Activated CD8-positive, alpha-beta memory T cell treated with anti-CD3 and anti-CD28 coated beads for 4 hours (primary cell): ENCODE data around the gene MGRN1.

Source experiments
- DNase-seq, 2 donors: peaks; one replicate each; pipeline ENCODE4 v3.0.0-alpha.2; 2020; ENCODE audit warnings: low read depth in 2 of 2

Gene MGRN1

DNA sequence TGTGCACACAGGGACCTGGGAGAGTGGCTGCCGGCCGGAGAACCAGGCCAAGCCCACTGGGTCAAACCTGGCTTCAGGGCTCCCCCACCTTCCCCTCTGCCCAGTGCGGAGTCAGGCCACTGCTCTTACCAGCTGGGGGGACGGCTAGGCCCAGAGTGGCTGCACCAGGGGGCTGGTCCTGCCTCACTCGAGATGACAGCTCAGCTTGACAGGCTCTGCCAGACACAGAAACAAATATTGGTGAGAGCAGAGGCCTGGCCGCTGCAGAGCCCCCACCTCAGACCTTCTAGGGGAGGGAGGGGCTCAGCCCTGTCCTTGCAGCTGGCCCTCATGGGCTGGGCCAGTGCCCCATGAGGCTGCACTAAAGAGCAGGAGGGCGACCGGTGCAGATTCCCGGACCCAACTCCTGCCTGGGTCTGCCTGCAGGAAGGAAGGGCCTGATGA, 73.2 kb downstream of the MGRN1 start:
- no peak for DNase-seq

DNA sequence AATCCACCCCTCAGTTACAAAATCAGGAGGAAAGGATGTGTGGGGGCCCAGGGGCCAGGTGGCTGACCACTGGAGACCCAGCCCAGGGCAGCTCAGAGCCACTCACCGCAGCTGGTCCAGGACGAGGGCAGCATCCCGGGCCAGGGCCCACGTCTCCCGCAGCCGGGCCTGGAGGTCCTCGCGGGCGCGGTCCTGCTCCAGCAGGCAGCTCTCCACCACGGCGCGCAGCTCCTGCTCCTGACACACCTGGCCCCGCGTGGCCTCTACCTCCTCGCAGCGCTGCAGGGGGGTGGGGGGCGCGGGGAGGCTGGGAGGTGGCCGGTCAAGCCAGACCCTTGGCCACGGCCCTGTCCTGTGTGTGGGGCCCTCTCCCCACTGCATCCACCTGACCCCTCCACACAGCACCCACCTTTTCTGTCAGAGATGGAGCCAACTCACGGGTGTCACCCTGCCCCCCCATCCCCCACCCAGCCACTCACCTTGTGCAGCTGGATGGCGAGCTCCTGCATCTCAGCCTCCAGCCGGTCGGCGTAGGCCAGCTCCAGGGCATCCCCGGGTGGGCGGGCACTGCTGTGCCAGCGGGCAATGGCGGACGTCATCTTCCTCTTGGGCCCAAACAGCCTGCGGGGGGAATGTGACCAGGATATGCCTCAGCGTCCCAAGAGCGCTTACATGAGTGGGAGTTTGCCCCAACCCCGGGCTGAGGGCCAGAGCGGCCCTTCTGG, 73.9 kb downstream of the MGRN1 start:
- no peak for DNase-seq

DNA sequence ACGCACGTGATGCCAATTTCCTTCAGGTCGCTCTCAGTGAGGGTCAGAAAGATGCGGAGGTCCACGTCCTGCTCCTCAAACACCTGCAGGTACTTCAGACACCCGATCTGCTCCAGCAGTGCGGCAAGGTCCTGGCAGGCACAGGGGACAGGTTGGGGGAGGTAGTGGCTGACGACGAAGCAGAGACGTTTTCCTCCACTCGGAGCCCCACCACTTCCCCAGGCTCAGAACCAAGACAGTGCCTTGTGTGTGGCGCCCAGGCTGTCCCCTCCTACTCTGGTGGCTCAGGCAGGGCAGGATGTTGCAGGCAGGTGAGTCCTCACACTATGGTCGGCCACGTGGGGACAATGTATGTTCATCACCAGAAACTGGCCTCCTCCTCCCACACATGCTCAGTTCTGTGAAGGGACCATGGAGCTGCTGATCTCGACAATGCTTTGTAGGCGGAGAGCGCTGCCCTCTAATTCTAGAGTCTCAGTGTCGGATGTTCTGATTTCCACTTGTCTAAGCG, 74.5 kb downstream of the MGRN1 start:
- no peak for DNase-seq

DNA sequence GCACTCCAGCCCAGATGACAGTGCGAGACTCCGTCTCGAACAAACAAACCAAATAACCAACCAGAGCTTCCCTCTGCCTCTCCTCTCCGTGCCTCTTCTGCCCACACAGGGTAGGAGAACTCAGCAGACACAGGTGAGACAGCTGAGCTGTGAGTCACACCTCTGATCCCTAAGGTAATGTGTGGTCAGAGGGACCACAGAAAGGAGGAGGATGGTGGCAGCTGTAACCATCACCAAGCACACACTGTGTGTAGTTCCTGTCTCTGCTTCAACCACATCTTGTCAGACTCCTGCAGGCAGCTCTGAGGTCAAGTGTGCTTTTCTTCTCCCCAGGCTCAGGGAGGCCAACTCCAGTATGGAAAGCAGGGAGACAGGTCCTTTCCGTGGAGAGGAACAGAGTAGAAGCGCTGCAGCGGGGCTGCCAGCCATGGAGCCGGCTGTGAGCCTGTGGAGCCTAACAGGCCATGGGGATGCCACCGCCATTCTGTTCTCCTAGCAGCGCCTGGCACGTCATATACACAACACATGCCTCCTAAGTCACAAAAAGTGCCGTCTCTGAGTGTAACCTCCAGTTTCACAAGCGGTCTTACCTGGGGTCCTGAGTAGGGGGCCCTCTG, 75.9 kb downstream of the MGRN1 start:
- DNase-seq, result no peak

DNA sequence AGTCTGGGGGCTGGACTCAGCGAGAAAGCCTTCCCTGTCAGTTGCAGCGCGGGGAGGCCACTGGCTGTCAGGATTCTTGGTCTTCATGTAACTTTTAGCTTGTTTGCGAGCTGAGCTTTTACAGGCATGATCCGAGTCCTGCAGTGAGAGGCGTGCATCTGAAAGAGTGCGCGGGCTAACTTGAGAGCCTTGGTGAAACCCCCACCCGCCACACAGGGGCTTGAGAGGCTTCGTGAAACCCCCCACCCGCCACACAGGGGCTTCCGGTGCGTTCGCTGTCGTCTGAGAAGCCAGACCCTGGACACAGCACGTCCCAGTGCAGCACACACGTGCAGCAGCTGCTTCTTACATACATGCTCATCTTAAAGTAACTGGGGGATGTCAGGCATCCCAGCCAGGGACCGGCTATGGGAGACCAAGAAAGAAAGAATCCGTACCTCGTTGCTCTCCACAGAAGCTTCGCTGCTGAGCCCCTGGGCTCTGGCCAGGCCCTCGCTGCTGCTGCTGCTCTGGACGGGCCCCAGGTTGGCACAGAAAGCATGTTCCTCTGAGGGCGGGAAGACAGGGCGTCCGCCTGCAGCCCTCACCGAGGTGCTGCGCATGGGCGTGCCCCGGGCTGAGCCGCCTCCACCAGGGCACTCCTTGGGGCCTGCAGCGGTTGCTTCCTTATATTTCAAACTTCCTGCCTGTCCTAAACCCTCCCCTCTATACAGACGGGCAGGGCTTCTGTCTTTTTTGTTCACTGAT, 76.5 kb downstream of the MGRN1 start:
- DNase-seq, result no peak

DNA sequence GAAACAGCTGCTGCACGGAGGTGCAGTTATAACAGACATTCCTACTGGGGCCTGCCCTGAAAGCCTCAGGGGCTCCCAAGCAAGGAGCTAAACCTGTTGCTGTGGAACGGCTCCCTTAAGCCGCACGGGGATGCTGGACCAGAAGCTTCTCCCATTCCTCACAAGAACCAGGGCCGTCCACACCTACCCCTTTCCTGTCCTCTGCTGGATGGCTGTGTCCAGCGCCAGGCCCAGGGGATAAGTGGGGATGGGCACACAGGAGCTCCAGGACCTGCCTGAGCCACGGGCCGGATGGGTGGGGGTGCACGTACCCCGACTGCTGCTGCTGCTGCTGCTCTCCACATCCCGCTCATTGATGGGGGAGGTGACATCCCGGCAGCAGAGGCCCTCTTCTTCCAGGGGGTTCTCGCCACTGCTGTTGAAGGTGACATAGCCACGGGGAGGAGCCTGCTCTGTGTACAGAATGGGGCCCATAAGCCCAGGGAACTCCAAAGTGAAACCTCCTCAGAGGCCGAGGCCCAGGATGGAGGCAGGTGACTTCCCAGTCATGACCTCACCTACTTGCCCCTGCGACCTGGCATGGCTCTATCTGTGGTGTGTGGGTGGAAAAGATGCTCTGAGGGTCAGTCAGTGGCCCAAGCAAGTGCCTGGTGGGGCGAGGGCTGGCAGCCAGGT, 77.3 kb downstream of the MGRN1 start:
- no peak for DNase-seq

DNA sequence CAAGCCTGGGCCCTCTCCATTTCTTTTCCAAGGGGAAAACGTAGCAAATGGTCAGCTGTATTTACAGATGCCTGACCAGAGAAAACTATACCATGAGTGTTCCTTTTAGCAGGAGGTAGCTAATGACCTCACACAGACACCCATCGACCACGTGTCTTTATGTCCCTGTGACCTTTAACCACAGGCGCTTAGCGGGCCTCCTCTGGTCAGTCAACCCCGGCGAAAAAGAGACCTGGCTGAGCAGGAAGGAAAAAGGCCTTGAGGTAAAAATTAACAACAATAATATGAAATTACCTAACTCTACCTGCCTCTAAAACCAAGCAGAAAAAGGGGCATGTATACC, 77.8 kb downstream of the MGRN1 start:
- DNase-seq, result no peak

DNA sequence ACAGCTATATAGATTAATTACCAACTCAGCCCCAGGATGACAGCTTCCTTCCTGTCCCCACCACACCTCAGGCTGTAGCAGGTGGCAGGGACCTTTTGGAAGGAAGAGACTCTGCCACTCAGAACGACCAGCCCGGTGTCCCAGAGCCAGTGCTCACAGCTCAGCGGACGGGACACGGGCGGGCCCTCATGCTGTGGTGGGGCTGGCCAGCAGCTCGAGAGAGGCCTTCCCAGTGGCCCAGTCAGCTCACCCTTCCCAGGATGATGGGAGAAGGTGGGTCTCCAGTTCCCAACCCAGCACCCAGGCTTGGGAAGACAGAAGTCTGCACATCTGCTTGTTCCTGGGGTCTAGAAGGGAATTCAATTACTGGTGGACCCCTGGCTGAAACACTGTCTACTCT, 79.3 kb downstream of the MGRN1 start:
- DNase-seq, result no peak

DNA sequence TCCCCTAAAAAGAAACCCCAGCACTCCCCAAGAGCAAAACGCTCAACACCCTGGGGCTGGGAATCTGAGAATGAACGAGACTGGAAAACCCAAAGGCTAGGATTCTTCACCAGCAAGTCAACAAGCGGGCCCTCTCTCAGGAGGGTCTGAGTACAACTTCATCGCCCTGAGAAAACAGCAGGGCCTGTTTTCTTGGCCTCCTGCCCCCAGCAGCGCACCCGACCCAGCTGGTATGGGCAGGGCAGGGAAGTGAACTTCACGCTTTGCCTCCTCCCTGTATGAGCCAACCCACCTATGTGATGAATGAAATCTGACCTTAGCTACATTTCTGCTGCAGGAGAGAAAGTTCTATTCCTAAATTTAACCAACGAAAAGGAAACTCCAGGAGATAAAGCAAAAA, 79.9 kb downstream of the MGRN1 start:
- DNase-seq, result no peak

DNA sequence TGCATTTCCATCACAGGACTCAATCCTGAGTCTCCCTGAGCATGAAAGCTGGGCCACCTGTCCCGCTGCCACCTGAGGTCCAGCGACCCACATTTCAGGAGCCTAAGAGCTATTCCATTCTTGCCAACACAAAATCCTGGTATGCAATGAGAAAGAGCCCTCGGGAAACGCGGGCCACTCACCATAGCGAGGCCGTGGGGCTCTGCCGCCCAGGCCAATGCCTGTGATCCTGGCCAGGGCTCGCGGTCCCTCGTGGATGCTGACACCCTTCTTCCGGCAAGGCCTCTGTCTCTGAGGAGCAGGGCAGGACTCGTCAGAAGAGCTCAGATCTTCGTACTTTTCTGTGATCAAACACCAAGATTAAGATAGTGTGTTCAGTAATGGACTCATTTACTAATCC, 80.3 kb downstream of the MGRN1 start:
- no peak for DNase-seq

DNA sequence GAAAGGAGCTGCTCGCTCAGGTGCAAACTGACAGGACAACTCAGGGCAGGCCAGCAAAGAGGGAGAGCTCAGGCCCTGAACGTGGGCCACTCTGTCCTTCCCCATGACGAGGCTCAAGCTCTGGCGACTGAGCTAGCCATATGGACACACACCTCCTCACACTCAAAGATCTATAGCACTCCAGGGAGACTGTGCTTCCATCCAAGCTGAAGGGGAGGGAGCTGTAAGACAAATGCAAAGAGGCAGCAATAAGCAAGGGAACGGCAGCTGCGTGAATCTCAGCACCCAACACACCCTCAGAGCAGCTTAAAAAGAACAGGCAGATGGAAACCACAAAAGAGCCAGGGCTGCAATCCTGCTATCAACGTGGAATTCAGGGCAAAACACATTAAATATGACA, 82.2 kb downstream of the MGRN1 start:
- DNase-seq, result no peak

DNA sequence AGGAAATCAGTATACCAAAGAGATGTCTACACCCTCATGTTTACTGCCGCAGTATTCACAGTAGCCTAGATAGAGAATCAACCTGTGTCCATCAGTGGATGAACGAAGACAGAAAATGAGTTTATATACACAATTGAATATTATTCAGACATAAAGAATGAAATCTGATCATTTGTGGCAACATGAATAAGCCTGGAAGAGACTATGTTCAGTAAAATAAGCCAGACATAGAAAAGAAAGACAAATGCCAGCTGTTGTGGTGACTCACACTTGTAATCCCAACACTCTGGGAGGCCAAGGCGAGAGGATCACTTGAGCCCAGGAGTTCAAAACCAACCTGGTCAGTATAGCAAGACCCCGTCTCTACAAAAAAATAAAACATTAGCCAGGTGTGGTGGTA, 84.9 kb downstream of the MGRN1 start:
- no peak for DNase-seq

DNA sequence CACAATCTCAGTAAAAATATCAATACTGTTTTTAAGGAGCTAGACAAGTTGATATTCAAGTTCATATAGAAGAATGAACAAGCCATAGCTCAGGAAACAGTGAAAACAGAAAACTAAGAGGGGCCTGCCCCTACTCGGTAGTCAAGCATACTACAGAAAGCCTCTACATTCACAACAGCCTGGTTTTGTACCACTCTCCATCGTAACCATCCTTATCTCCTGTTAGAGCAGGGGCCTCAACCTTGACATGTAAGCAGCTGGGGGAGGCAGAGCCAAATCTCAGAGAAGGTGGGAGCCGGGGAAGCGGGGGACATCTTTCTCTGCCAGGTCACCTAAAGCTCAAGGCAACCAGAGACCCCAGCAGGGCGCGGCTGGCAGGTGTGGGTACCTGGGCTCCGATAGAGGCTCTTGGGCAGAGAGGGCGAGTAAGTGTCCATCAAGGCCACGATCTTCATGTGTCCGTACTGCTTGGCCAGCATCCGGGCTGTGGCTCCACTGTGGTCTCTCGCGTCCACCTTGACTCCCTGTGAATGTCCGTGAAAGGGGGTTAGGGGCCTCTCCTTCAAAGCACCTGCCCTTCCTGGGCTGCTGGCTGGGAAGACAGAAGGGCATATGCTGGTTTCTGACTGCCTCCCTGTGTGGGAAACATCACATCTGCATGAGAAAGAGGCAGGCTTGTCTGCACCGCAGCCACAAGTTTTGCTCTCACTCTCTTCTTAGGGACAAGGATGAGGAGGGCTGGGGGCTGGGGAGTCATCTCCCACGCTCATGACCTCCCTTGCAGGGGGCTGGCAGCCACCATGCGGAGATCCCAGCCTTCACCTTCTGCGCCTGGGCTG, 89.3 kb downstream of the MGRN1 start:
- DNase-seq, result no peak

DNA sequence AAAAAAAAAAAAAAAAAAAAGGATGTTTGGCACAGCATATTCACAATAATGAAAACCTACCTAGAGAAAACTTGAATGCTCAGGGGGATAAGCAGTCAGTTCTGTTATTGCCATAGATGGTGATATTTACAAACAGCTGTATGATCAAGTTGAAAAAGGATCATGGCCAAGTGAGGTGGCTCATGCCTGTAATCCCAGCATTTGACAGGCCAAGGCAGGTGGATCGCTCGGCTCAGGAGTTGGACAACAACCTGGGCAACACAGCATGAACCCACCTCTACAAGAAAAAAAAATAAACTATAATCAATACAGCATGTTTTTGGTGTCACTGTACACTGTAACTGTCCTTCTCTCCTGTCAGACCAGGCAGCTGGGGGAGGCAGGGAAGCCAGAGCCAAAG, 90.4 kb downstream of the MGRN1 start:
- DNase-seq, result no peak

DNA sequence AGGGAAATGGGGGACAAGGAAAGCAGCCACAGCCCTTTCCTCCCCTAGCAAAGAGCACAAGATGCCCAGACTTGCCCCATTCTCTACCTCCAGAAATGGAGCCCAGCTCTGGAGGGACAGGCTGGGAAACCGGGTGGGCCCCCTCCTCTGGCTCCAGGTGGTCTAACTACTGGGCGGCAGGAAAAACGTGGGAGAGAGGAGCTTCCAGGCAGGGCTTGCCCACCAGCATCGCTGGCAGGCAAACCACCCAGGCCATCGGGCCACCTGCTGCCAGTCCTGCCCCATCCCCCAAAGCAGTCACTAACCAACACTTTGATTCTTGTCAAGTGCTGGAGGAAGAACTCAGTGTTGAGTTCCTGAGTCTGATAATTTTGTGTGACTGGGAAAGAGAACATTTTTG, 93.8 kb downstream of the MGRN1 start:
- no peak for DNase-seq

DNA sequence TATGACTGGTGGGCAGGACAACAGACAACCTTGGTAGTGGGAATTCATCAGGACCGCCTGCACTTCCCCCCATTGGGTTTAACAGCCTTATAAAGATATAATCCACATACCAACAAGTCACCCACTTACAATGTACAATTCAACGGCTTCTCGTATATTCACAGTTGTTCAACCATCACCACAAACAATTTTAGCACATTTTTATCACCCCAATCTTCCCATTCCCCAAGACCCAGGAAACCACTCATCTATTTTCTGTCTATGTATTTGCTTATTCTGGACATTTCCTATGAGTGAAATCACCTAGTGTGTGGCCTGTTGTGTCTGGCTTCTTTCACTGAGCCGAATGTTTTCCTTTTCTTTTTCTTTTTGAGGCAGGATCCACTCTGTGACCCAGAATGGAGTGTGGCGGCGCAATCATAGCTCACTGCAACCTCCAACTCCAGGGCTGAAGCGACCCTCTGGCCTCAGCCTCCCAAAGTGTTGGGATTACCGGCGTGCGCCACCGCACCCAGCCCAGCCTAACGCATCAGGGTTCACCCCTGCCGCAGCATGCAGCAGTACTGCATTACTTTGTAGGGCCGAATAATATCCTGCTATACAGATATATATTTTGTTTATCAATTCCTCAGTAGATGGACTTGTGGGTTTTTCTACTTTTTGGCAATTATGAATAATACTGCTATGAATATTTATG, 98.6 kb downstream of the MGRN1 start:
- DNase-seq, result no peak

DNA sequence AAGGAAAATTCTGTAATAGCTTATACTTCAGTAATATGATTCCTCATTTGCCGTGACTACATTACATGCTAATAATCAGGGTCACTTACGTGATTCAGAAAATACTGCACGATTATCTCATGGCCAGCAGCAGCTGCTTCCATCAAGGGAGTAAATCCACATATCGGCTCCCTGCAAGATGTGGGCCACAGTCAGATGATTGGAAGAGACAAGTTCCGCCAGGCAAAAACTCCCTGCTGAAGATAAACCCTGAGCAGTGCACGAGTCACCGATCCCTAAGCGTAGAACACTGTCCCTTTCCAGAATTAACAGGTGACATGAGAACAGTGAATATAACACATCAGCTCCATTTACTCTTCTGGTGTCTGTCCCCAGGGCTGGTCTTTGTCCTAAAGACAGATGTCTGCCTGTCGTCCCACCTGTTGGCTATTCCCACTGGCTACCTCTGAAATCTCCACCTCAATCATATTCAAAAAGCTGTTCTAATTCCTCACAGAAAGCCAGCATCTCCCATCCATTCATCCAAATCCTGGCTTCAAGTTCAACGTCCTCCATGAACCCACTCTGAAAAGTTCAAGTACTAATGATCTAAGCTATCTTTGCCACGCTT, 100.1 kb downstream of the MGRN1 start:
- no peak for DNase-seq

DNA sequence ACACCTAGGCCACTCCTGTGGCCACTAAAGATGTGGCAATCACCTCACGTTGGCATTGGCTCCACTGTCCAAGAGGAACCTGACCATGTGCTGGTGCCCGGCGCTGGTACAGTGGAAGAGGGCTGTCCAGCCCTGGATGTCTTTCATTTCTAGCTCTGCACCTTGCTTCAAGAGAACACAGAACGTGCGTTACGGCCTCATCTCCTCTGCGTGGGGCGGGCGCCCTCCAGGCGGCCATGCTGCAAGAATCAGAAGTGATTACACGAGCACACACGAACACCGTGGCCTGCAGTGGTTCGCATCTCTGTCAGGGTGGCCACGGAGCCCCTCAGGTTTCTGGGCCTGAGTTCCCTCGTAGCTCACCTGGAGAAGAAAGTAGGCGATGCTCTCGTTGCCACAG, 102.0 kb downstream of the MGRN1 start:
- no peak for DNase-seq

DNA sequence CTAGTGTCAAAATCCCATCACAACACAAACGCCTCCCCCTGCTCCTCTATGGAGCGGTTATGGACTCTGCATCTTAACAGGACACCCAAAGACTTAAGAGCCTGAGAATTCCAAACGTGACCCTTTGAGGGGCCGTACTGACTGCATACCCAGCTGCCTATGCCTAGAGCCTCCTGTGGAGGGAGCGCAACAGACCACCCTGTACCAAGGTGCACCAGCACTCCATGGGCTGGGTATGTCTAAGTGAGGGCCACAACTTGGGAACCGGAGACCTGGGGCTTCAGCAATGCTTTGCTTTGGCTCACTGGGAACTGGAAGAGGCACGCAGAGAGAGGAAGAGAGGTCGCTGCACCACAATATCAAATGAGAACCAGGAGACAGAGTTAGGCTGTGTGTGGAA, 104.0 kb downstream of the MGRN1 start:
- DNase-seq, result no peak

DNA sequence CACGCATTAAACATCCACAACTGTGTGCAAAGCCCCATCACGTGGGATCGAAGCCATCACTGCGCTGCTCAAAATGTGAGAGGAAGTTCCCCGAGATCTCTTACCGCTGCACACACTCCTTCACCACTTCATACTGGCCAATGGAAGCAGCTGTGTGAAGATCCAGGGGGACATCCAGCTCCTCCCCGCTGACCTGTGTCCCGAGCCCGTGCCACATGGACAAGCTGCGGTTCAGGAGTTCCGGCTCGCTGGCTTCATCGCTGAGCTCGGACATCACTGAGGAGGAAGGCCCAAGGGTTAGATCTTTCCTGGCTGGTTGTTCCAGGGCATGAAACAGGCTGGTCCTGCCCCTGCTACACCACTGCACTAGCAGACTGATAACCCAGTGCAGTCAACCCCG, 105.2 kb downstream of the MGRN1 start:
- DNase-seq, result no peak
